Measurements from ENCODE around the gene RNASE8.

The RNASE8 gene

GRCh38 chr14:21069388-21070082 is 11.9 kb downstream of the RNASE8 start:
- intact Hi-C loops (cut with DNase I) = loop anchor here (1.0 to 5.0 kb wide), 4 partner anchors 23 to 443 kb away; partner anchors contain the start of genes METTL3 and NDRG2
- DNase-seq = peak in 8 of 10 donors; percentile 38 to 94 (median 62)

GRCh38 chr14:21070083-21070609 is 12.5 kb downstream of the RNASE8 start, which contains the start of gene ARHGEF40:
TSS of gene ARHGEF40 (plus strand) at chr14:21070304. CDS start at chr14:21070397, 93 bp downstream.
- intact Hi-C loops (cut with DNase I) = loop anchor here (1.0 to 5.0 kb wide), 3 partner anchors 22 to 442 kb away; partner anchors contain the start of genes METTL3 and NDRG2
- DNase-seq = peak in 9 of 10 donors; percentile 37 to 96 (median 60)

- intact Hi-C loops (cut with DNase I) = loop anchor here (1.0 to 5.0 kb wide), 3 partner anchors 22 to 442 kb away; partner anchors contain the start of genes METTL3 and NDRG2
- peak in 2 of 10 donors; percentile 37 to 74 for DNase-seq
These were observed 13.1 kb downstream of the RNASE8 start for GRCh38 chr14:21070610-21071224.

GRCh38 chr14:21071225-21072030 is 13.8 kb downstream of the RNASE8 start:
- peak in 9 of 10 donors; percentile 52 to 94 (median 61) for DNase-seq
- intact Hi-C loops (cut with DNase I) = loop anchor here (5.0 kb wide), 2 partner anchors 44 to 441 kb away; partner anchors contain the start of genes METTL3 and NDRG2

- no peak for DNase-seq
- intact Hi-C loops (cut with DNase I) = loop anchor here (5.0 kb wide), 2 partner anchors 45 to 440 kb away; partner anchors contain the start of genes METTL3 and NDRG2
These were observed 14.4 kb downstream of the RNASE8 start for GRCh38 chr14:21072031-21072473.

- intact Hi-C loops (cut with DNase I) = loop anchor here (5.0 kb wide), 2 partner anchors 46 to 439 kb away; partner anchors contain the start of genes METTL3 and NDRG2
- no peak for DNase-seq
These were observed 15.2 kb downstream of the RNASE8 start for GRCh38 chr14:21072781-21073339.

- DNase-seq = no peak
- intact Hi-C loops (cut with DNase I) = loop anchor here (5.0 kb wide), 2 partner anchors 47 to 438 kb away; partner anchors contain the start of genes METTL3 and NDRG2
These were observed 16.3 kb downstream of the RNASE8 start for GRCh38 chr14:21073921-21074320.

- no peak for DNase-seq
- intact Hi-C loops (cut with DNase I) = loop anchor here (5.0 kb wide), 2 partner anchors 47 to 438 kb away; partner anchors contain the start of genes METTL3 and NDRG2
These were observed 17.0 kb downstream of the RNASE8 start for GRCh38 chr14:21074398-21075272.

GRCh38 chr14:21075719-21076437 is 18.3 kb downstream of the RNASE8 start:
- intact Hi-C loops (cut with DNase I) = no loop called here
- no peak for DNase-seq

GRCh38 chr14:21077672-21078071 is 20.1 kb downstream of the RNASE8 start:
- intact Hi-C loops (cut with DNase I) = no loop called here
- no peak for DNase-seq

GRCh38 chr14:21078287-21078686 is 20.7 kb downstream of the RNASE8 start:
- intact Hi-C loops (cut with DNase I) = no loop called here
- peak in 8 of 10 donors; percentile 56 to 96 (median 74) for DNase-seq

GRCh38 chr14:21078726-21079125 is 21.1 kb downstream of the RNASE8 start:
- intact Hi-C loops (cut with DNase I) = no loop called here
- DNase-seq = no peak

- no peak for DNase-seq
These were observed 24.0 kb downstream of the RNASE8 start for GRCh38 chr14:21081521-21082142.

GRCh38 chr14:21083565-21084325 is 26.1 kb downstream of the RNASE8 start:
- intact Hi-C loops (cut with DNase I) = no loop called here
- DNase-seq = no peak

More at GRCh38 chr14:21081521-21082142, 24.0 kb downstream of the RNASE8 start:
- intact Hi-C loops (cut with DNase I) = no loop called here

GRCh38 chr14:21084396-21084795 is 26.8 kb downstream of the RNASE8 start:
- intact Hi-C loops (cut with DNase I) = no loop called here
- DNase-seq = no peak

GRCh38 chr14:21084998-21085853 is 27.6 kb downstream of the RNASE8 start:
- DNase-seq = no peak
- intact Hi-C loops (cut with DNase I) = no loop called here

All from posterior cingulate gyrus (tissue), 11 donors.